SK-N-SH (cell line): Measurements from ENCODE around the gene ATP6V0E2. TPM values are rescaled to one million over a fixed set of nuclear protein-coding genes. Genes with fewer than 3 reads are reported as not detected.

Experiments used
- CTCF ChIA-PET: fragments of 300-600, 350-600 bp; formaldehyde crosslinking; extraction: SDS; loops from one replicate; lab custom pipeline; 2021; lab: Yijun Ruan, JAX
- POLR2A ChIA-PET: fragments of 350-600 bp; sonication (Branson Sonifier 250); formaldehyde crosslinking; extraction: SDS; loops from one replicate; lab custom pipeline; 2020; ENCODE audit warnings: antibody characterized with exemption, inconsistent platforms; lab: Yijun Ruan, JAX
- DNase-seq: peaks from one replicate; pipeline ENCODE4 v3.0.0; 2012
- H2AFZ ChIP-seq: fragments of 200-600 bp; sonication (generic); 2 replicates; pipeline ENCODE4 v1.8.1; 2016; ENCODE audit warnings: antibody characterized with exemption, mild to moderate bottlenecking, low read depth
- H3F3A ChIP-seq: fragments of 200-600 bp; sonication (generic); replicated peaks from 2 replicates; pipeline ENCODE3; 2016; ENCODE audit warnings: antibody characterized with exemption, mild to moderate bottlenecking; ENCODE audit not compliant: insufficient read depth
- H3K27ac ChIP-seq, 2 experiments: fragments of 200-500 bp in 1 of 2; fragments of 200-600 bp in 1 of 2; sonication (Bioruptor generic) in 1 of 2; sonication (generic), shearing (Covaris generic) in 1 of 2; 2 replicates each; pipeline versions ENCODE4 v1.5.1 to v1.6.1; 2014 to 2016; ENCODE audit warnings: low read depth in 2 of 2, inconsistent platforms in 1 of 2, low read length in 1 of 2, mild to moderate bottlenecking in 1 of 2, mixed read lengths in 1 of 2
- H3K27me3 ChIP-seq: fragments of 200-600 bp; sonication (generic), shearing (Covaris generic); 2 replicates; pipeline ENCODE4 v1.6.1; 2016; ENCODE audit warnings: mixed run types; ENCODE audit not compliant: insufficient read depth
- H3K36me3 ChIP-seq, 2 experiments: fragments of 200-500 bp in 1 of 2; fragments of 200-600 bp in 1 of 2; sonication (Bioruptor generic) in 1 of 2; sonication (generic) in 1 of 2; replicated peaks in 1 of 2; 2 replicates each; pipeline versions ENCODE3 to v1.5.1; 2014 to 2016; ENCODE audit warnings: low read length in 1 of 2, mild to moderate bottlenecking in 1 of 2; ENCODE audit not compliant: insufficient read depth in 2 of 2, control insufficient read depth in 1 of 2
- H3K4me1 ChIP-seq, 2 experiments: fragments of 200-500 bp in 1 of 2; fragments of 200-600 bp in 1 of 2; sonication (Bioruptor generic) in 1 of 2; sonication (generic), shearing (Covaris generic) in 1 of 2; 2 replicates each; pipeline versions ENCODE4 v1.5.1 to v1.6.1; 2014 to 2016; ENCODE audit warnings: low read depth in 1 of 2, low read length in 1 of 2, mixed run types in 1 of 2; ENCODE audit not compliant: insufficient read depth in 2 of 2, control insufficient read depth in 1 of 2
- H3K4me2 ChIP-seq: fragments of 200-600 bp; sonication (generic), shearing (Covaris generic); 2 replicates; pipeline ENCODE4 v1.6.1; 2017; ENCODE audit warnings: mixed run types
- H3K4me3 ChIP-seq, 2 experiments: fragments of 200-500 bp in 1 of 2; fragments of 200-600 bp in 1 of 2; sonication (Bioruptor generic) in 1 of 2; sonication (generic), shearing (Covaris generic) in 1 of 2; 2 replicates each; pipeline versions ENCODE4 v1.5.1 to v1.8.1; 2014 to 2016; ENCODE audit warnings: low read depth in 2 of 2, inconsistent platforms in 1 of 2, low read length in 1 of 2, mild to moderate bottlenecking in 1 of 2, mixed read lengths in 1 of 2, moderate library complexity in 1 of 2
- H3K79me2 ChIP-seq: fragments of 200-600 bp; sonication (generic); 2 replicates; pipeline ENCODE4 v1.8.1; 2017; ENCODE audit warnings: mild to moderate bottlenecking; ENCODE audit not compliant: insufficient read depth
- H3K9ac ChIP-seq: fragments of 200-600 bp; sonication (generic); 2 replicates; pipeline ENCODE4 v1.6.1; 2017; ENCODE audit warnings: mixed run types
- H3K9me2 ChIP-seq: fragments of 200-600 bp; sonication (generic); 2 replicates; pipeline ENCODE4 v1.6.1; 2017; ENCODE audit warnings: mixed run types
- H3K9me3 ChIP-seq: fragments of 200-600 bp; sonication (generic); 2 replicates; pipeline ENCODE4 v1.6.1; 2017; ENCODE audit warnings: mixed run types, mild to moderate bottlenecking, moderate library complexity
- H4K20me1 ChIP-seq: fragments of 200-600 bp; sonication (generic); 2 replicates; pipeline ENCODE4 v1.6.1; 2017; ENCODE audit warnings: mild to moderate bottlenecking, mixed run types; ENCODE audit not compliant: insufficient read depth
- EZH2phosphoT487 ChIP-seq: fragments of 200-600 bp; sonication (generic); IDR thresholded peaks from 2 replicates; pipeline ENCODE4 v1.6.1; 2017; ENCODE audit warnings: low read depth, mixed run types, mild to moderate bottlenecking, antibody characterized with exemption, moderate library complexity, borderline replicate concordance
- FOXJ3 ChIP-seq: sonication (generic); formaldehyde crosslinking; IDR thresholded peaks from 2 replicates; pipeline ENCODE4 v1.5.1; 2020; ENCODE audit warnings: mild to moderate bottlenecking, missing genetic modification reagents
- IRF3 ChIP-seq: fragments of 150-350 bp; IDR thresholded peaks from 2 replicates; pipeline ENCODE4 v1.6.1; 2016; ENCODE audit warnings: mild to moderate bottlenecking, low read depth, low read length
- MXI1 ChIP-seq: IDR thresholded peaks from 2 replicates; pipeline ENCODE4 v1.6.1; 2012; ENCODE audit warnings: mild to moderate bottlenecking, low read depth, low read length, improper control_type of control experiment
- POLR2AphosphoS5 ChIP-seq: IDR thresholded peaks from 2 replicates; pipeline ENCODE4 v1.6.1; 2012; ENCODE audit warnings: low read depth, low read length
- RFX5 ChIP-seq: IDR thresholded peaks from 2 replicates; pipeline ENCODE4 v1.6.1; 2012; ENCODE audit warnings: mild to moderate bottlenecking, improper control_type of control experiment, low read length
- WGBS: methylation state at CpG from one replicate; pipeline ENCODE4 v1.1.6; 2017; ENCODE audit warnings: low lambda C conversion rate; 5-methylcytosine and 5-hydroxymethylcytosine counted together
- polyA plus RNA-seq, 3 experiments: library from polyadenylated mRNA; depleted of rRNA; stranded (reverse); fragments of >200 nt; gene quantifications; 2 replicates each; pipeline ENCODE4 v1.2.3, GENCODE V29; 2012

Gene ATP6V0E2
- polyA plus RNA-seq, 1 of the 3 experiments (the other 2 are of a cell fraction) = 49.6 TPM

GRCh38 chr7:149836434-149836833 lies 37.3 kb upstream of the ATP6V0E2 start:
- Histone ChIP-seq H3F3A (peaks cover 3% of the 10 kb centered on the region), H3K79me2 (peaks cover 24% of the 10 kb centered on the region), H4K20me1 (no peaks in the 10 kb centered on the region), H3K27me3 (peaks cover 32% of the 10 kb centered on the region), H3K4me3 (no peak overlapping the region), H3K9me2 (no peaks in the 10 kb centered on the region), H3K9ac (no peak overlapping the region), H2AFZ (no peak overlapping the region), H3K9me3 (no peaks in the 10 kb centered on the region), H3K27ac (no peak overlapping the region), H3K4me1 (peaks cover 0 to 15% of the 10 kb centered on the region in 2 experiments; a peak in 2 of 4 replicates), H3K4me2 (no peak overlapping the region)
- POLR2A ChIA-PET = no interaction called here
- CTCF ChIA-PET = interaction anchor here (0.7 to 1.6 kb wide), 5 partner anchors 17 to 575 kb away, joined by 3 to 5 read pairs (median 3); no protein-coding TSS in a partner anchor
- TF ChIP-seq POLR2AphosphoS5 = no peak
- TF ChIP-seq FOXJ3 (CRISPR knock-in tag) = no peak
- TF ChIP-seq, all 33 proteins: peak for 0
- DNase-seq = no peak
- H3K36me3 ChIP-seq = peaks cover 0 to 4% of the 10 kb centered on the region in 2 experiments
- 72% methylated on average over 1 of the region's 1 CpG for WGBS

- TF ChIP-seq MXI1 = no peak; the same call in 1 of the 2 replicates
- TF ChIP-seq IRF3 = peak; percentile 20; the same call in 1 of the 2 replicates
- no peak for TF ChIP-seq EZH2phosphoT487
- TF ChIP-seq RFX5 = peak; percentile 91; the same call in 1 of the 2 replicates
- peak overlapping the region; percentile 78; the same call in 1 of the 2 replicates for H2AFZ ChIP-seq
- no peaks in the 10 kb centered on the region for H4K20me1 ChIP-seq
- no peak for DNase-seq
- 58% methylated on average over 15 of the region's 17 CpGs for WGBS
- H3K27ac ChIP-seq = no peak overlapping the region; a peak in 1 of 4 replicates
- no peak overlapping the region; a peak in 1 of 4 replicates for H3K4me3 ChIP-seq
- peaks cover 0 to 4% of the 10 kb centered on the region in 2 experiments for H3K36me3 ChIP-seq
- H3K9ac ChIP-seq = no peak overlapping the region
- H3K79me2 ChIP-seq = peaks cover 24% of the 10 kb centered on the region
- H3K4me1 ChIP-seq = peaks cover 0 to 15% of the 10 kb centered on the region in 2 experiments; a peak in 2 of 4 replicates
- peaks cover 3% of the 10 kb centered on the region for H3F3A ChIP-seq
- ChIA-PET CTCF (interaction anchor here (0.6 to 3.1 kb wide), 8 partner anchors 12 to 47 kb away, joined by 3 to 25 read pairs (median 4); no protein-coding TSS in a partner anchor), POLR2A (interaction anchor here (0.6 to 1.4 kb wide), 5 partner anchors 13 to 34 kb away, joined by 3 to 10 read pairs (median 3); no protein-coding TSS in a partner anchor)
- no peaks in the 10 kb centered on the region for H3K9me2 ChIP-seq
- no peak overlapping the region for H3K4me2 ChIP-seq
- H3K27me3 ChIP-seq = 0 out of 2 replicates have a peak, but pooled peaks cover 22% of the 10 kb centered on the region
- H3K9me3 ChIP-seq = no peaks in the 10 kb centered on the region
Measured at GRCh38 chr7:149837564-149838223, 36.1 kb upstream of the ATP6V0E2 start.
